Mammary epithelial cell (primary cell): ENCODE data around the gene FERMT1.

Source experiments
- EZH2 ChIP-seq: IDR thresholded peaks from 2 replicates; pipeline ENCODE4 v1.6.1; 2012; ENCODE audit warnings: low read length, inconsistent platforms, borderline replicate concordance
- TF ChIP-seq, protein P1 (sequence below), 2 donors: IDR thresholded peaks in 1 of 2; conservative IDR thresholded peaks in 1 of 2; 2 replicates each; pipeline ENCODE4 v1.5.1; 2011 to 2012; ENCODE audit warnings: inconsistent platforms in 2 of 2, low read length in 2 of 2, mild to moderate bottlenecking in 2 of 2, control low read depth in 1 of 2, low read depth in 1 of 2; ENCODE audit not compliant: insufficient read depth in 1 of 2; ENCODE audit errors: extremely low read depth in 1 of 2

DNA sequence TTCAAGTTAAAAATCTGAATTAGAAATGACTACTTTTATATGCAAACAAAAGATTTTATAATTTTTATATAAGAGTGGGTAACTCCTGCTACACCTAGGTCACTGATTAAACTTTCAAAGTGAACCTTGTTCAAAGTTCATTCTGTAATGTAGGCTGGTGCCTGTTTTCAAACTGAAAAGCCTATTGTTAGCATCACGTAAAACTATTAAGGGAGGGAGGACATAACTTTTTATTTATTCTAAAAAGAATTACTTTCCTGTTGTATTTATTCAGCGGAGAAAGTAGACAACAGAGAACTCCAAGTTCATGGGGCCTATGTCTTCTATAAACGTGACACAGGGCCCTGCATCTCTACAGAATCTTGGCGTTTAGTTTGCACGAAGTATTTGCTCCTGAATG, 27.4 kb downstream of the FERMT1 start:
- TF ChIP-seq, protein P1, sequence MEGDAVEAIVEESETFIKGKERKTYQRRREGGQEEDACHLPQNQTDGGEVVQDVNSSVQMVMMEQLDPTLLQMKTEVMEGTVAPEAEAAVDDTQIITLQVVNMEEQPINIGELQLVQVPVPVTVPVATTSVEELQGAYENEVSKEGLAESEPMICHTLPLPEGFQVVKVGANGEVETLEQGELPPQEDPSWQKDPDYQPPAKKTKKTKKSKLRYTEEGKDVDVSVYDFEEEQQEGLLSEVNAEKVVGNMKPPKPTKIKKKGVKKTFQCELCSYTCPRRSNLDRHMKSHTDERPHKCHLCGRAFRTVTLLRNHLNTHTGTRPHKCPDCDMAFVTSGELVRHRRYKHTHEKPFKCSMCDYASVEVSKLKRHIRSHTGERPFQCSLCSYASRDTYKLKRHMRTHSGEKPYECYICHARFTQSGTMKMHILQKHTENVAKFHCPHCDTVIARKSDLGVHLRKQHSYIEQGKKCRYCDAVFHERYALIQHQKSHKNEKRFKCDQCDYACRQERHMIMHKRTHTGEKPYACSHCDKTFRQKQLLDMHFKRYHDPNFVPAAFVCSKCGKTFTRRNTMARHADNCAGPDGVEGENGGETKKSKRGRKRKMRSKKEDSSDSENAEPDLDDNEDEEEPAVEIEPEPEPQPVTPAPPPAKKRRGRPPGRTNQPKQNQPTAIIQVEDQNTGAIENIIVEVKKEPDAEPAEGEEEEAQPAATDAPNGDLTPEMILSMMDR (conservative IDR thresholded peaks at IDR 0.05 in 1 of 2, IDR thresholded peaks at IDR 0.05 in 1 of 2; ENCODE audit: extremely low read depth in 1 of 2, insufficient read depth in 1 of 2, low read depth in 1 of 2, low read length in 2 of 2): no peak
- TF ChIP-seq EZH2: no peak
